ENCODE results near the gene METTL15.

- TF ChIP-seq CTCF (IDR thresholded peaks at IDR 0.05; ENCODE audit: poor library complexity): no peak
- TF ChIP-seq EZH2 (IDR thresholded peaks at IDR 0.05; ENCODE audit: borderline replicate concordance): no peak
- TF ChIP-seq EZH2phosphoT487 (IDR thresholded peaks at IDR 0.05; ENCODE audit: low read depth, severe bottlenecking, unreplicated experiment): no peak
Measured at GRCh38 chr11:28269586-28269985, 161.4 kb downstream of the METTL15 start.

Measured in hepatocyte (in vitro differentiated cells).